DND-41 (cell line): ENCODE results near the gene NCAN.

Experiments used
- ATAC-seq: fragments of 200-7000 bp; cut with Tn5 transposase; 3 replicates; pipeline ENCODE4 v1.9.1; 2021; ENCODE audit warnings: low read depth; ENCODE audit not compliant: insufficient read depth
- DNase-seq: peaks from one replicate; pipeline ENCODE4 v3.0.0-alpha.2; 2020
- H2AFZ ChIP-seq: 2 replicates; pipeline ENCODE4 v1.6.0; 2012; ENCODE audit warnings: low read depth, low read length
- H3K27ac ChIP-seq: 2 replicates; pipeline ENCODE4 v1.5.1; 2012; ENCODE audit warnings: low read length, inconsistent platforms
- H3K27me3 ChIP-seq: fragments of 200-600 bp; sonication (generic); 2 replicates; pipeline ENCODE4 v1.6.0; 2012; ENCODE audit warnings: low read length, mild to moderate bottlenecking, inconsistent platforms; ENCODE audit not compliant: insufficient read depth, poor library complexity
- H3K36me3 ChIP-seq: 2 replicates; pipeline ENCODE4 v1.5.1; 2012; ENCODE audit warnings: low read length, inconsistent platforms; ENCODE audit not compliant: insufficient read depth
- H3K4me1 ChIP-seq: 2 replicates; pipeline ENCODE4 v1.5.1; 2012; ENCODE audit warnings: mild to moderate bottlenecking, low read length; ENCODE audit not compliant: insufficient read depth
- H3K4me2 ChIP-seq: 2 replicates; pipeline ENCODE4 v1.6.0; 2012; ENCODE audit warnings: mild to moderate bottlenecking, moderate library complexity, low read length, inconsistent platforms; ENCODE audit not compliant: insufficient read depth
- H3K4me3 ChIP-seq, 2 experiments: fragments of 200-600 bp in 1 of 2; shearing (Covaris generic) in 1 of 2; 2 replicates each; pipeline ENCODE4 v1.5.1; 2012 to 2016; ENCODE audit warnings: inconsistent platforms in 2 of 2, low read length in 2 of 2, mild to moderate bottlenecking in 2 of 2, low read depth in 1 of 2, moderate library complexity in 1 of 2
- H3K79me2 ChIP-seq: 2 replicates; pipeline ENCODE4 v1.6.0; 2012; ENCODE audit warnings: low read length, inconsistent platforms; ENCODE audit not compliant: insufficient read depth
- H3K9ac ChIP-seq: 2 replicates; pipeline ENCODE4 v1.6.0; 2012; ENCODE audit warnings: low read depth, mild to moderate bottlenecking, inconsistent platforms, low read length, moderate library complexity
- H3K9me3 ChIP-seq: 2 replicates; pipeline ENCODE4 v1.5.1; 2012; ENCODE audit warnings: low read length, moderate library complexity, mild to moderate bottlenecking, inconsistent platforms; ENCODE audit not compliant: insufficient read depth, severe bottlenecking
- H4K20me1 ChIP-seq: 2 replicates; pipeline ENCODE4 v1.6.0; 2012; ENCODE audit warnings: low read length; ENCODE audit not compliant: insufficient read depth
- EZH2 ChIP-seq: IDR thresholded peaks from 3 replicates; pipeline ENCODE4 v1.6.1; 2012; ENCODE audit warnings: borderline replicate concordance, low read depth, mild to moderate bottlenecking, moderate library complexity, low read length, inconsistent platforms; ENCODE audit not compliant: severe bottlenecking
- TF ChIP-seq, protein P1 (sequence below): IDR thresholded peaks from 2 replicates; pipeline ENCODE4 v1.5.1; 2012; ENCODE audit warnings: borderline replicate concordance, low read length, moderate library complexity, mild to moderate bottlenecking; ENCODE audit not compliant: poor library complexity, severe bottlenecking; ENCODE audit errors: extremely low read depth

Gene NCAN

GRCh38 chr19:19229701-19230100, 17.9 kb downstream of the NCAN start:
- Histone ChIP-seq H3K27me3 (no peaks in the 10 kb centered on the region), H3K4me3 (no peak overlapping the region), H4K20me1 (no peaks in the 10 kb centered on the region), H3K27ac (no peak overlapping the region), H3K4me2 (no peak overlapping the region), H3K79me2 (no peaks in the 10 kb centered on the region), H2AFZ (no peak overlapping the region), H3K9ac (no peak overlapping the region), H3K9me3 (peaks cover 11% of the 10 kb centered on the region), H3K36me3 (no peaks in the 10 kb centered on the region), H3K4me1 (no peaks in the 10 kb centered on the region)
- DNase-seq = no peak
- no peak for TF ChIP-seq EZH2
- TF ChIP-seq, protein P1, sequence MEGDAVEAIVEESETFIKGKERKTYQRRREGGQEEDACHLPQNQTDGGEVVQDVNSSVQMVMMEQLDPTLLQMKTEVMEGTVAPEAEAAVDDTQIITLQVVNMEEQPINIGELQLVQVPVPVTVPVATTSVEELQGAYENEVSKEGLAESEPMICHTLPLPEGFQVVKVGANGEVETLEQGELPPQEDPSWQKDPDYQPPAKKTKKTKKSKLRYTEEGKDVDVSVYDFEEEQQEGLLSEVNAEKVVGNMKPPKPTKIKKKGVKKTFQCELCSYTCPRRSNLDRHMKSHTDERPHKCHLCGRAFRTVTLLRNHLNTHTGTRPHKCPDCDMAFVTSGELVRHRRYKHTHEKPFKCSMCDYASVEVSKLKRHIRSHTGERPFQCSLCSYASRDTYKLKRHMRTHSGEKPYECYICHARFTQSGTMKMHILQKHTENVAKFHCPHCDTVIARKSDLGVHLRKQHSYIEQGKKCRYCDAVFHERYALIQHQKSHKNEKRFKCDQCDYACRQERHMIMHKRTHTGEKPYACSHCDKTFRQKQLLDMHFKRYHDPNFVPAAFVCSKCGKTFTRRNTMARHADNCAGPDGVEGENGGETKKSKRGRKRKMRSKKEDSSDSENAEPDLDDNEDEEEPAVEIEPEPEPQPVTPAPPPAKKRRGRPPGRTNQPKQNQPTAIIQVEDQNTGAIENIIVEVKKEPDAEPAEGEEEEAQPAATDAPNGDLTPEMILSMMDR = no peak
- ATAC-seq = no peak

DNA sequence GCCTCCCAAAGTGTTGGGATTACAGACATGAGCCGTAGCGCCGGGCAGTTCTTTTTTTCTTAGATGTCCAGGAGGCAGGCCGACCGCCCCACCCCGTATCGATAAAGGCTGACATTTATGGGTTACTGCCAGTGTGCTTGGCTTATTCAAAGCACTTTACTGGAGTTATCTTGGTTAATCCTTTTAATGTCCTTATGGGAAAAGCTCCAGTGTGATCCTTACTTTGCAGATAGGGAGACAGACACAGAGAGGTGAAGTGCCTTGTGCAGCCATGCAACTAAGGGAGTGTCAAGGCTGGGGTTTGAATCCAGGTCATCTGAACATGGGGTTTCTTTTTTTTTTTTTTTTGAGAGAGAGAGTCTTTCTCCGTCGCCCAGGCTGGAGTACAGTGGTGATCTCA, 19.2 kb downstream of the NCAN start:
- Histone ChIP-seq H3K27ac (no peak overlapping the region), H3K79me2 (no peaks in the 10 kb centered on the region), H3K36me3 (no peaks in the 10 kb centered on the region), H4K20me1 (no peaks in the 10 kb centered on the region), H3K27me3 (no peaks in the 10 kb centered on the region), H3K4me1 (no peaks in the 10 kb centered on the region), H2AFZ (no peak overlapping the region), H3K4me2 (no peak overlapping the region), H3K9me3 (peaks cover 15% of the 10 kb centered on the region), H3K4me3 (no peak overlapping the region), H3K9ac (no peak overlapping the region)
- ATAC-seq (no peak), DNase-seq (no peak)
- TF ChIP-seq EZH2 = no peak
- TF ChIP-seq, protein P1 = no peak

DNA sequence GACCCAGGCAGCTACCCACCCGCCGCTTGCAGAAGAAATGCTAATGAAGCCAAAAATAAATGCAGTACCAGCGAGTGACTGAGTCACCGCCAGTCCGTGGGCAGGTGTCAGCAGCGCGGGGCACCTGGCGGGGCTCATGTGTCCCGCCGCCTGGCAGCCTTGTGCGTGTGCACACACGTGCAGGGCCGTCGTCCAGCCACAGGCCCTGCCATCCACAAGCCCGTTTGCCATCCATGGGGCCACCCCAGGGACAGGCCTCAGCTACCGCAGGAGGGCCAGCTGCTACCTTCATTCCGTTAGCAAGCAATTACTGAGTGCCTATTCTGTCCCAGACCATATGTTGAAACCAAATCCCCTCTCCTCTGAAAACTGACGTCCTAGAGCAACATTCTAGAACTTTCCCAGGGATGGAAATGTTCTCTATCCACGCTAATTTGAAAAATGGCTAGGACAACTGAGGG, 20.5 kb downstream of the NCAN start:
- H3K36me3 ChIP-seq = no peaks in the 10 kb centered on the region
- no peak overlapping the region for H3K9ac ChIP-seq
- H3K79me2 ChIP-seq = no peaks in the 10 kb centered on the region
- no peak for ATAC-seq
- no peak overlapping the region for H3K4me3 ChIP-seq
- no peaks in the 10 kb centered on the region for H4K20me1 ChIP-seq
- H3K9me3 ChIP-seq = peaks cover 17% of the 10 kb centered on the region
- no peak overlapping the region for H3K27ac ChIP-seq
- no peaks in the 10 kb centered on the region for H3K27me3 ChIP-seq
- H3K4me2 ChIP-seq = no peak overlapping the region
- no peak for DNase-seq
- no peaks in the 10 kb centered on the region for H3K4me1 ChIP-seq
- TF ChIP-seq, protein P1 = no peak
- TF ChIP-seq EZH2 = no peak
- H2AFZ ChIP-seq = no peak overlapping the region

GRCh38 chr19:19234220-19234816, 22.6 kb downstream of the NCAN start:
- H3K27me3 ChIP-seq = no peaks in the 10 kb centered on the region
- H3K9me3 ChIP-seq = peaks cover 17% of the 10 kb centered on the region
- no peak overlapping the region for H3K9ac ChIP-seq
- H3K4me3 ChIP-seq = no peak overlapping the region
- no peak overlapping the region for H2AFZ ChIP-seq
- H3K4me2 ChIP-seq = no peak overlapping the region
- DNase-seq (no peak), ATAC-seq (no peak)
- no peaks in the 10 kb centered on the region for H3K36me3 ChIP-seq
- TF ChIP-seq, protein P1 = no peak
- TF ChIP-seq EZH2 = no peak
- H4K20me1 ChIP-seq = no peaks in the 10 kb centered on the region
- H3K79me2 ChIP-seq = no peaks in the 10 kb centered on the region
- H3K27ac ChIP-seq = no peak overlapping the region
- H3K4me1 ChIP-seq = no peaks in the 10 kb centered on the region
